Hematopoietic multipotent progenitor cell treated with erythropoietin and hydrocortisone succinate and interleukin-3 and kit ligand, for 15 days (in vitro differentiated cells): Measurements from ENCODE around the gene ERAP2.
"Not testable (repeated sequence)": the region's sequence is repeated elsewhere in the genome, so short reads cannot be mapped to it uniquely, and the experiment has no call there.

Experiments
- DNase-seq: peaks from one replicate; pipeline ENCODE4 v3.0.0-alpha.2; 2015; ENCODE audit warnings: low spot score

Gene ERAP2, protein sequence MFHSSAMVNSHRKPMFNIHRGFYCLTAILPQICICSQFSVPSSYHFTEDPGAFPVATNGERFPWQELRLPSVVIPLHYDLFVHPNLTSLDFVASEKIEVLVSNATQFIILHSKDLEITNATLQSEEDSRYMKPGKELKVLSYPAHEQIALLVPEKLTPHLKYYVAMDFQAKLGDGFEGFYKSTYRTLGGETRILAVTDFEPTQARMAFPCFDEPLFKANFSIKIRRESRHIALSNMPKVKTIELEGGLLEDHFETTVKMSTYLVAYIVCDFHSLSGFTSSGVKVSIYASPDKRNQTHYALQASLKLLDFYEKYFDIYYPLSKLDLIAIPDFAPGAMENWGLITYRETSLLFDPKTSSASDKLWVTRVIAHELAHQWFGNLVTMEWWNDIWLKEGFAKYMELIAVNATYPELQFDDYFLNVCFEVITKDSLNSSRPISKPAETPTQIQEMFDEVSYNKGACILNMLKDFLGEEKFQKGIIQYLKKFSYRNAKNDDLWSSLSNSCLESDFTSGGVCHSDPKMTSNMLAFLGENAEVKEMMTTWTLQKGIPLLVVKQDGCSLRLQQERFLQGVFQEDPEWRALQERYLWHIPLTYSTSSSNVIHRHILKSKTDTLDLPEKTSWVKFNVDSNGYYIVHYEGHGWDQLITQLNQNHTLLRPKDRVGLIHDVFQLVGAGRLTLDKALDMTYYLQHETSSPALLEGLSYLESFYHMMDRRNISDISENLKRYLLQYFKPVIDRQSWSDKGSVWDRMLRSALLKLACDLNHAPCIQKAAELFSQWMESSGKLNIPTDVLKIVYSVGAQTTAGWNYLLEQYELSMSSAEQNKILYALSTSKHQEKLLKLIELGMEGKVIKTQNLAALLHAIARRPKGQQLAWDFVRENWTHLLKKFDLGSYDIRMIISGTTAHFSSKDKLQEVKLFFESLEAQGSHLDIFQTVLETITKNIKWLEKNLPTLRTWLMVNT

GRCh38 chr5:96876292-96876850 is at the start of gene ERAP2:
TSS of gene ERAP2 (plus strand) at chr5:96876500. CDS start at chr5:96879686, 3,186 bp downstream.
- DNase-seq, result peak; percentile 70

- no peak for DNase-seq
These were observed 47.0 kb upstream of the ERAP2 start for GRCh38 chr5:96829297-96829696.

DNA sequence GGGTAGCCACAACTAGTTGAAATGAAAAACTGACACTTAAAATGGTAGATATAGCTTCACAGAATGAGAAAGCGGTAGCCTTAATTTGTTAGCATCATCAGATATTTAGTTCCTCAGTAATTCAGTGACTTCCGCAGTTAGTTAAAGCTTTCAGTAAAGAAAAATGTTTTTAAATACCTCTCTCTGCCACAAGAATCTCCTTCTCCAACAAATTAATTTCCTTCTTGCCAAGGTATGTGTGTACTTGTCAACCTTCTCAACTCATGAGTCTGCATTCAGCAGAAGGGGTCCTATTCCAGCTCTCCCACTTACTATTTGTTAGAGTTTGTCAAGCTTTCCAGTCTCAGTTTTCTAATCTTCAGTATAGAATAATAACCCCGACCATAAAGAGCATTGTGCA is 42.3 kb upstream of the ERAP2 start:
- no peak for DNase-seq

DNA sequence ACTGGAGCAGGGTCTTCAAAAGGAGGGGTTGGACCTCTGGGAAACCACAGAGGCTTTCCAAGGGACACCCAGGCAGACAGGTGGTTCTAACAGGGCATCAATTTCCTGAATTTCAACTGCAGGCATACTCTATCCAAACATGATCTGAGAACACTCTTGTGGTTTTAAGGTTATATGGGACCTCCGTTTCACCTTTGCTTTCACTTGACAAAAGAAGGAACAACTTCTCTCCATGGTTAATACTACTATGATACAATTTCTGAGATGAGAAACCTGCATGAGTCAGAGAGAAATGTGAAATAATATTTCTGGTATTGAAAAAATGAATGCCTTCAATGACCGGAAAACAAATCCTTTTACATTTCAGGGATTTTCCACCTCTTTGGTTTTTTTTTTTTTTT is 40.5 kb upstream of the ERAP2 start:
- no peak for DNase-seq

DNA sequence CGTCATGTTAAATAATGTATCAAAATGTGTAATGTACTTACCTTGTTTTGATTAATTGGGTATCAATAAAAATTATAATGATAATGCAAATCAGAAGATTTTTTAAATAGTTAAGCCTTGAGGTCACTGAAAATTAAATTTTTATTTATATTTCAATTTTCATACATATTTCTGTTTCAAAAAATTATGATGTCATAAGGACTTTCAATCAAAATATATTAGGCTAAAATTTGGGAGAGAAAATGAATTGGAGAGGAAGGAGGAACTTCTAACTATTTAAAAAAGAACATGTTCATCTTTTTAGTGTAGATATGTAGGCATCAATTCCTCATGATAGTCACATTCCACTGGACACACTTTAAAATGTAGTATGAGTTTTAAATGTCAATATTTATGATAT is 39.5 kb upstream of the ERAP2 start:
- DNase-seq, result no peak

GRCh38 chr5:96837303-96837702 is 39.0 kb upstream of the ERAP2 start:
- DNase-seq, result no peak

DNA sequence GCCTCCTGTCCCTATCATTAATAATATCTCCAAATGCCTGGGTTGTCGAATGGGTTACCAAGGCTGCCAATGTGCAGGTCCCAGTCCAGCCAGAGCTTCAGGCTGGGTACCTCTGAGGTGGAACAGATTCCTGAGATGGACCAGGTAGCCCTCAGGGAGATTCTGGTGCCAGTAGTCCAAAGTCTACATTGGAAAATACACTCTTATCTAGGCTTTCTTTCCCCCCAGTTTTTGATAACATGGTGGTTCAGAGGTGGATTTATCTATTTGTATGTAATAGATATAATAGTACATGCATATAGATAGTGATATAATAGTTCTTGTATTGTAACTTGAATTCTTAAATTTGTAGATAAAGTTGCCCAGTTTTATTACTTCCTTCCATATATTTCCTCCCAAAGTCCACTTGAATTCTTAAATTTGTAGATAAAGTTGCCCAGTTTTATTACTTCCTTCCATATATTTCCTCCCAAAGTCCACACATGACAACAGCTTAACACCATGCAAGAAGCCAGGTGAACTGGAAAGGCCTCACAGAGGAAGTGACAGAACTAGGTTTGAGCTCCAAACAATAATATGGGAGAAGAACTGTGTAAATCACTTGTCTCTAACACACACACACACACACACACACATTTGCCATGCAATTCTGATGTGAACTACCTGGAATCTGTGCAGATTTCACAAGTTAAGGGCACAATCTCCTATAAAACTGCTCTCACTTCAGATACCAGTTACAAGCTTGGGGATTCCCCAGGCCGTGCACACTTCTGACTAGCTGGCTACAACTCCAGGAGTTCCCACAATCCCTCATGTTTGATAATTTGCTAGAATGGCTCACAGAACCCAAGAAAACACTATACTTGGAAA is 37.9 kb upstream of the ERAP2 start:
- no peak for DNase-seq

GRCh38 chr5:96839071-96839592 is 37.2 kb upstream of the ERAP2 start:
- DNase-seq, result no peak

GRCh38 chr5:96841931-96842330 is 34.4 kb upstream of the ERAP2 start:
- not testable (repeated sequence) for DNase-seq

DNA sequence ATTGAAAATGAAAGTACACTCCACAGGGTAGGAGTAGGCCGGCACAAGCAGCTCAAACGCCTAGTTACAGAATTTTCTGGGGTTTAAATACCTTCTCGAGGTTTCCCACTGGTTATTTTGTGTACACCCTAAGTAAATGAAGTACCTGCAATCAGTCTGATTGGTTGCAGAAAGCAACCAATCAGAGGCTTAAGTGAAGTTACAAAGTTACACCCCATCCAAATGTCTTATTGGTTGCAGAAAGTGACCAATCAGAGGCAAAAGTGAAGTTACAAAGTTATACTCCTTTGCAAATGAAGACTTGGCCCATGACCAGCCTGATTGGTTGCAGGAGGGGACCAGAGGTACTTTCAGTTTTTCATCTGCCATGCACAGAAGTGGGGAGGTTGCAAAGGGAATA is 33.2 kb upstream of the ERAP2 start:
- DNase-seq, result no peak

GRCh38 chr5:96844481-96844990 is 31.8 kb upstream of the ERAP2 start:
- no peak for DNase-seq

DNA sequence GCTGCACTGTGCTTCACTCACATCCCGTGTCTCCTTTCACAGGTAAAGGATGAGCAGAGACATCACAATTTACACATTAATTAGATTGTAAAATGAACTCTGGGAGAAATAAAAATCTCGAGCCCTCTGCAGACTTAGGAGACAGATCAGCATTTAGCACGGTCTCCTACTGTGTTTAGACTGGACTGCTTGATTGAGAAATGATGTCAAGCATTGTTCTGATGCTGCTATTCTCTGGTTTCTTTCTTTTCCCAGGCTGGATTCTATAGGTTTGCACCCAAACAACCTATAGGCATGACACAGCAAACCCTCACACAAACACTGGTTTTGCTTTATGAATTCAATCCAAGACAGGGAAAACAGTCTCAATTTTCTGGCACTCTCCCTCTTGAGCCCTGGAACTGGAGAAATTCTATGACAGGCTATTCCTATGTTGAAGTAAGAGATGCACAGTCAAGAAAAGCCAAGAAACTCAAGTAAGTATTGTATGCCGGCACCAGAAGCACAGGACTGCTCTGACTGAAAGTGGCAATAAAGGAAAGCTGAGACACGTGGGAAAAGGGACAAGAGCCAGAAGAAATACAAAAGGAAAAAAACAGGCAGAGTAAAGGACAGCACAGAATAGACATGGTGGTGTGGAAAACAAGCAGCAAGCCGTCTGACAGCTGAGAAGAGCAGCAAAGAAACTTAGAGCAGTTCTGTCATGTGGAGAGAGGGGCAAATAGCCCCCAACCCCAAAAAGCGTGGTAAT is 24.8 kb upstream of the ERAP2 start:
- no peak for DNase-seq

GRCh38 chr5:96852759-96853158 is 23.5 kb upstream of the ERAP2 start:
- no peak for DNase-seq

- no peak for DNase-seq
These were observed 22.2 kb upstream of the ERAP2 start for GRCh38 chr5:96854067-96854466.

GRCh38 chr5:96855031-96855872 is 21.0 kb upstream of the ERAP2 start:
- DNase-seq, result no peak

DNA sequence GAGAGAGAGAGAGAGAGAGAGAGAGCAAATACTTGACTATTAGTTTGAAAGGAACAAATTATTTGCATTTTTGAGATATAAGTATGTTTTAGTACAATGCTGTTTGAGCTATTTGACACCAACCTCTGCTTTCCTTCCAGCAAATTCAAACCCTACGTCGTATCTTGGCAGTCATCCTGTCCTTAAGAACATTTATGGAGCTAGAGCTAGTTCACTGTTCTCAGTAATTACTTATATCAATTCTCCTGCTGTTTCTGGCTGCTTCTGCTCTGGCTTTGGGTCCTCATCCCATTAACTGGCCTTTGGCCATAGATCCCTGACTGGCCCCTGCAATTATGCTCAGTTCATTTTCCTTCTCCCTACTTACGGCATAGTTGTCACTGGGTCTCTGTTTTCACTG is 19.9 kb upstream of the ERAP2 start:
- DNase-seq, result no peak

GRCh38 chr5:96857454-96857853 is 18.8 kb upstream of the ERAP2 start:
- DNase-seq, result no peak

GRCh38 chr5:96857924-96858323 is 18.4 kb upstream of the ERAP2 start:
- no peak for DNase-seq

DNA sequence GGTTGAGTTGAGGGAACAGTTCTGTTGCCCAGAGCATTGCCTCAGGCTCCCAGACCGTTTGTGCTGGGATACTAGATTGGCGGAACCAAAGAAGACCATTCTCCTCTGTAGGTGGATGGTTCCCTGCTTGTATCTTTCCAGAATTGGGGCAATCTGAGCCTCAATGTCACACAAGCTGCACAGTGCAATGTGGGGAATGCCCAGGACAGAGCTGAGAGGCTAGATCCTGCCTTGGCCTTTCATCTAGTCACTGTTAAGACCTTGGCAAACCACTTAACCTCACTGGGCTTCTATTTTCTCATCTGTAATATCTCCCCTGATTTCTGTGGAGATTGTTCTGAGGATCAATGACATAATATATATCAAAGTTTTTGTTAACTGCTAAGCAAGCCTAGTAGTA is 16.9 kb upstream of the ERAP2 start:
- DNase-seq, result no peak

DNA sequence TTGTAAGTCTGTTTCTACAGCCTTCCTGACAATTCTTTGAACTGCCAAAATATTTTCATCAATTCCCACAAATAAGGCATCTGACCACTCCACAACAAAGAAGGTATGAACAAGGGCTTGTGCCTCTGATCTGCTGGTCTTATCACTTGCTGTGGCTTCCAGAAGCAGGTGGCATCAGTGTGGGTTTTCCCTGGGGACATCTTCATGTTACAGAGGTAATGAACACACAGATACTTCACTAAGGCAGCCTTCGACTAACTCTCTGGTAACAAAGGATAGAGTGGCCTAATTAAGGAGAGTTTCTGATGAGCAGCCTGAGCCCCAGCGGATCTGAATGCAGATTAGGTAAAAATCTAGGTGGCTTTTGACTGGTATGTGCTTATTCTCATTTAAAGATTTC is 15.2 kb upstream of the ERAP2 start:
- no peak for DNase-seq
